GM21737 (cell line): ENCODE data around the gene TBC1D8.
"Not testable (repeated sequence)": the region's sequence is repeated elsewhere in the genome, so short reads cannot be mapped to it uniquely, and the experiment has no call there.

Source experiments
- ATAC-seq: cut with Tn5 transposase; IDR thresholded peaks from one replicate; pipeline ENCODE4 v1.9.1; 2021; ENCODE audit warnings: mild to moderate bottlenecking, moderate library complexity; ENCODE audit not compliant: unreplicated experiment

Gene TBC1D8

GRCh38 chr2:101151146-101151858 is at the start of gene TBC1D8:
Gene TBC1D8 (minus strand): TSS chr2:101151382. CDS start chr2:101151253, 129 bp downstream.
- peak; percentile 65 for ATAC-seq

- ATAC-seq, result no peak
Observed at GRCh38 chr2:101200676-101201075, 49.5 kb upstream of the TBC1D8 start.

GRCh38 chr2:101199251-101199791 is 48.1 kb upstream of the TBC1D8 start:
- no peak for ATAC-seq

- ATAC-seq, result no peak
Observed at GRCh38 chr2:101197814-101198213, 46.6 kb upstream of the TBC1D8 start.

- ATAC-seq, result no peak
Observed at GRCh38 chr2:101197215-101197745, 46.1 kb upstream of the TBC1D8 start.

- ATAC-seq, result no peak
Observed at GRCh38 chr2:101195871-101196661, 44.9 kb upstream of the TBC1D8 start.

GRCh38 chr2:101193033-101193626 is 41.9 kb upstream of the TBC1D8 start:
- no peak for ATAC-seq

GRCh38 chr2:101190747-101191516 is 39.8 kb upstream of the TBC1D8 start:
- ATAC-seq, result no peak

GRCh38 chr2:101188683-101189405 is 37.7 kb upstream of the TBC1D8 start:
- ATAC-seq, result no peak

GRCh38 chr2:101187131-101187530 is 35.9 kb upstream of the TBC1D8 start:
- ATAC-seq, result no peak

- ATAC-seq, result no peak
Observed at GRCh38 chr2:101185656-101186055, 34.5 kb upstream of the TBC1D8 start.

- ATAC-seq, result no peak
Observed at GRCh38 chr2:101185085-101185484, 33.9 kb upstream of the TBC1D8 start.

GRCh38 chr2:101179982-101180381 is 28.8 kb upstream of the TBC1D8 start:
- no peak for ATAC-seq

- no peak for ATAC-seq
Observed at GRCh38 chr2:101176803-101177202, 25.6 kb upstream of the TBC1D8 start.

GRCh38 chr2:101175991-101176390 is 24.8 kb upstream of the TBC1D8 start:
- ATAC-seq, result no peak

- no peak for ATAC-seq
Observed at GRCh38 chr2:101173707-101174295, 22.6 kb upstream of the TBC1D8 start.

- not testable (repeated sequence) for ATAC-seq
Observed at GRCh38 chr2:101169822-101170221, 18.6 kb upstream of the TBC1D8 start.

GRCh38 chr2:101168706-101169105 is 17.5 kb upstream of the TBC1D8 start:
- no peak for ATAC-seq

GRCh38 chr2:101167532-101167931 is 16.4 kb upstream of the TBC1D8 start:
- not testable (repeated sequence) for ATAC-seq
